SH-SY5Y (cell line): ENCODE data around the gene EVI2A.

ENCODE experiments used
- GATA2 ChIP-seq: IDR thresholded peaks from 2 replicates; pipeline ENCODE4 v1.6.1; 2011; ENCODE audit warnings: mild to moderate bottlenecking, low read depth, low read length
- GATA3 ChIP-seq: IDR thresholded peaks from 2 replicates; pipeline ENCODE4 v1.6.1; 2011; ENCODE audit warnings: low read depth, mild to moderate bottlenecking, low read length, moderate library complexity

DNA sequence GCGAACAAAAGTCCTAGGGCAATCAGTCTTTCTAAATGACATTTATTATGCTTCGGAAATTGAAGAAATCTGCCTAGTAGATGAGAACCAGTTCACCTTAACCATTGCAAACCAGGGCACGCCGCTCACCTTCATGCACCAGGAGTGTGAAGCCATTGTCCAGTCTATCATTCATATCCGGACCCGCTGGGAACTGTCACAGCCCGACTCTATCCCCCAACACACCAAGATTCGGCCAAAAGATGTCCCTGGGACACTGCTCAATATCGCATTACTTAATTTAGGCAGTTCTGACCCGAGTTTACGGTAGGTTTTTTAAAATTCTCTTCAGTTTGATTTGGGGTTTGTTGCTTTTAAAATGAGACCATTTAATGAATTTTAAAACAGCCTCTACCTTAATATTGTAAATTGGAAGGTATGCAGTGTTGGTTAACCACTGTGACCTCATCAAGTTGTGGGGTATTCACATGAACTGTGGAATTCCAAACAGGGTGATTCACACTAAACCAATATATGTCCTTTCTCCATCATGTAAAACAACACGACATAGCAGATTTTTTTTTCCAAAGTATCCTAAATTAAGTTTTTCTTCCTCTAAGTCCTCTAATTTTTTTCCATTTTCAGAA lies 6.2 kb upstream of the EVI2A start:
- TF ChIP-seq GATA2 (no peak), GATA3 (no peak)
